ENCODE measurements around the gene NCR1. TPM values are rescaled to one million over a fixed set of nuclear protein-coding genes. Genes with fewer than 3 reads are reported as not detected.
"Not testable (repeated sequence)": the region's sequence is repeated elsewhere in the genome, so short reads cannot be mapped to it uniquely, and the experiment has no call there.

The NCR1 gene
- not detected in 2 replicates for polyA plus RNA-seq (2011; rRNA removed)
- polyA minus RNA-seq (2011; rRNA and poly(A)+ RNA removed), result not detected in 2 replicates

- ChIA-PET POLR2A (no interaction called here), CTCF (no interaction called here)
- DNase-seq (ENCODE audit: low read depth), result no peak
- H3K4me3 ChIP-seq (ENCODE audit: low read depth, low read length), result no peak within 1 kb of the TSS
- no peak for TF ChIP-seq CTCF (IDR thresholded peaks at IDR 0.05; ENCODE audit: insufficient read depth, low read depth, low read length)
- H3K27me3 ChIP-seq (ENCODE audit: control insufficient read depth, insufficient read depth, low read length), result no peaks in the 10 kb centered on the region
- H3K36me3 ChIP-seq (ENCODE audit: control insufficient read depth, insufficient read depth, low read length), result no peaks in the 10 kb centered on the region
Observed at GRCh38 chr19:54905803-54906511, at the start of gene NCR1. NCR1 (plus strand) TSS chr19:54906148; CDS start chr19:54906188, 40 bp downstream.

- H3K27me3 ChIP-seq (ENCODE audit: control insufficient read depth, insufficient read depth, low read length); H3K36me3 ChIP-seq (ENCODE audit: control insufficient read depth, insufficient read depth, low read length); CTCF ChIA-PET; DNase-seq (ENCODE audit: low read depth); POLR2A ChIA-PET; H3K4me3 ChIP-seq (ENCODE audit: low read depth, low read length): not testable (repeated sequence)
Observed at GRCh38 chr19:54858476-54858875, 47.5 kb upstream of the NCR1 start.

- H3K4me3 ChIP-seq (ENCODE audit: low read depth, low read length); H3K36me3 ChIP-seq (ENCODE audit: control insufficient read depth, insufficient read depth, low read length); DNase-seq (ENCODE audit: low read depth); POLR2A ChIA-PET; CTCF ChIA-PET; H3K27me3 ChIP-seq (ENCODE audit: control insufficient read depth, insufficient read depth, low read length): not testable (repeated sequence)
Observed at GRCh38 chr19:54859421-54859820, 46.5 kb upstream of the NCR1 start.

- H3K4me3 ChIP-seq (ENCODE audit: low read depth, low read length); POLR2A ChIA-PET; H3K27me3 ChIP-seq (ENCODE audit: control insufficient read depth, insufficient read depth, low read length); CTCF ChIA-PET; DNase-seq (ENCODE audit: low read depth); H3K36me3 ChIP-seq (ENCODE audit: control insufficient read depth, insufficient read depth, low read length): not testable (repeated sequence)
Observed at GRCh38 chr19:54863459-54863858, 42.5 kb upstream of the NCR1 start.

- POLR2A ChIA-PET, result no interaction called here
- TF ChIP-seq CTCF (IDR thresholded peaks at IDR 0.05; ENCODE audit: insufficient read depth, low read depth, low read length), result no peak
- CTCF ChIA-PET, result interaction anchor here (0.5 kb wide), 1 partner anchor 27 kb away, joined by 3 read pairs; no protein-coding TSS in a partner anchor
Observed at GRCh38 chr19:54871696-54872095, 34.3 kb upstream of the NCR1 start.

GRCh38 chr19:54873990-54874389 lies 32.0 kb upstream of the NCR1 start, which contains the start of gene FCAR:
FCAR (plus strand) TSS chr19:54874235; CDS start chr19:54874290, 55 bp downstream.
- Histone ChIP-seq H3K36me3 (ENCODE audit: control insufficient read depth, insufficient read depth, low read length) (no peaks in the 10 kb centered on the region), H3K27me3 (ENCODE audit: control insufficient read depth, insufficient read depth, low read length) (no peaks in the 10 kb centered on the region), H3K4me3 (ENCODE audit: low read depth, low read length) (no peak within 1 kb of the TSS)
- no peak for TF ChIP-seq CTCF (IDR thresholded peaks at IDR 0.05; ENCODE audit: insufficient read depth, low read depth, low read length)
- CTCF ChIA-PET, result no interaction called here
- DNase-seq (ENCODE audit: low read depth), result no peak
- POLR2A ChIA-PET, result no interaction called here

More at GRCh38 chr19:54871696-54872095, 34.3 kb upstream of the NCR1 start:
- Histone ChIP-seq H3K4me3 (ENCODE audit: low read depth, low read length) (no peak overlapping the region), H3K36me3 (ENCODE audit: control insufficient read depth, insufficient read depth, low read length) (no peaks in the 10 kb centered on the region), H3K27me3 (ENCODE audit: control insufficient read depth, insufficient read depth, low read length) (no peaks in the 10 kb centered on the region)
- no peak for DNase-seq (ENCODE audit: low read depth)

- Histone ChIP-seq H3K27me3 (ENCODE audit: control insufficient read depth, insufficient read depth, low read length) (no peaks in the 10 kb centered on the region), H3K36me3 (ENCODE audit: control insufficient read depth, insufficient read depth, low read length) (no peaks in the 10 kb centered on the region), H3K4me3 (ENCODE audit: low read depth, low read length) (no peak overlapping the region)
- CTCF ChIA-PET, result no interaction called here
- no peak for DNase-seq (ENCODE audit: low read depth)
- POLR2A ChIA-PET, result no interaction called here
- TF ChIP-seq CTCF (IDR thresholded peaks at IDR 0.05; ENCODE audit: insufficient read depth, low read depth, low read length), result no peak
Observed at GRCh38 chr19:54875506-54875905, 30.4 kb upstream of the NCR1 start.
